NCI-H510A (cell line): ENCODE results near the gene CCDC127.
"Not testable (repeated sequence)": the region's sequence is repeated elsewhere in the genome, so short reads cannot be mapped to it uniquely, and the experiment has no call there.

Experiments
- DNase-seq: peaks from one replicate; lab custom pipeline; 2025; lab: John Stamatoyannopoulos, UW

CCDC127 gene

GRCh38 chr5:217494-218456, at the start of gene CCDC127, which contains the start of gene SDHA:
Gene CCDC127, minus strand, starts transcription at chr5:218153. Its CDS starts 1,304 bp downstream, at chr5:216849.
Gene SDHA, plus strand, starts transcription at chr5:218320. Its CDS starts 36 bp downstream, at chr5:218356.
- DNase-seq, result peak; percentile 97

- DNase-seq, result no peak
These were observed 49.8 kb upstream of the CCDC127 start for GRCh38 chr5:267716-268115.

DNA sequence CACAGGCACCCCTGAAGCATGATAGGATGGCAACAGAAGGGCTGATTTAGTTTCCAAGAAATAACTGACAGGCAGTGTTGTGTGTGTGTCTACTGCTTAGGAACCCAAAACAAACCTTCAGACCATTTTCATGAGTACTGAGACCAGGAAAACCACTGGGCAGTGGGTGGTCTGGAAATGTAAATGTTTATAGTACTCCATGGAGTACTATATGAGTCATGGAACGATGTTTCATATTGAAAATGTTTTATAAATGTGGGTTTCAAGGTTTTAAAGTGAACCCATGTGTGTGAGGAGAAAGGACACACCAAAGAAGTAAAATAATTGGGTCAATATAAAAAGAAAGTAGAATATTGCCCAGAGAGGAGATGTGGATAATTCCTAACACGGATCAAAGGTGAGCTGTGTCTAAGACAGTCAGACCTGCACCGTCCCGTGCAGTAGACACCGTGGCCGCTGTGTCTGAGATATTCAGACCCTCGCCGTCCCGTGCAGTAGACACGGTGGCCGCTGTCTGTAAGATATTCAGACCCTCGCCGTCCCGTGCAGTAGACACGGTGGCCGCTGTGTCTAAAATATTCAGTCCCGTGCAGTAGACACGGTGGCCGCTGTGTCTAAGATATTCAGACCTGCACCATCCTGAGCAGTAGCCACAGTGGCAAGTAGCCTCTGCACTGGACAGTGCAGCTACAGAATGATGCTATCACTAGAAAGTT, 48.5 kb upstream of the CCDC127 start:
- not testable (repeated sequence) for DNase-seq

DNA sequence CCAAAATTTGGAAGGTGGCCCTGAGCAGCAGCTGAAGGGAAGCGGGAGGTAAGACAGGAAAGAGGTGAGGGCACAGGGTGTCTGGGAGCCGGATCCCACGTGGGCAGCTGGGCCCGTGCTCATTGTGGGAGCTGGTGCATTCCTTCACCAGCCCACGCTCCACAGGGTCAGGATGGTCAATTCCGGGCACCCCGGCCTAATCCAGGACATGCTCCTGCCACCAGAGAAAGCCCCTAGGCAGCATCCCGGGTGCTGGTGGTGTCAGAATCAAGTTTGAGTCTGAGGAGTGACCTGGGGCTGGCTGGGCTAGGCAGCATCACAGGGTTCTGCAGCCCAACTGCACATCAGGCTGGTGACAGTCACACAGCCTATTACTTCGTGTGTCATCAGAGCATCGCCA, 46.4 kb upstream of the CCDC127 start:
- no peak for DNase-seq

DNA sequence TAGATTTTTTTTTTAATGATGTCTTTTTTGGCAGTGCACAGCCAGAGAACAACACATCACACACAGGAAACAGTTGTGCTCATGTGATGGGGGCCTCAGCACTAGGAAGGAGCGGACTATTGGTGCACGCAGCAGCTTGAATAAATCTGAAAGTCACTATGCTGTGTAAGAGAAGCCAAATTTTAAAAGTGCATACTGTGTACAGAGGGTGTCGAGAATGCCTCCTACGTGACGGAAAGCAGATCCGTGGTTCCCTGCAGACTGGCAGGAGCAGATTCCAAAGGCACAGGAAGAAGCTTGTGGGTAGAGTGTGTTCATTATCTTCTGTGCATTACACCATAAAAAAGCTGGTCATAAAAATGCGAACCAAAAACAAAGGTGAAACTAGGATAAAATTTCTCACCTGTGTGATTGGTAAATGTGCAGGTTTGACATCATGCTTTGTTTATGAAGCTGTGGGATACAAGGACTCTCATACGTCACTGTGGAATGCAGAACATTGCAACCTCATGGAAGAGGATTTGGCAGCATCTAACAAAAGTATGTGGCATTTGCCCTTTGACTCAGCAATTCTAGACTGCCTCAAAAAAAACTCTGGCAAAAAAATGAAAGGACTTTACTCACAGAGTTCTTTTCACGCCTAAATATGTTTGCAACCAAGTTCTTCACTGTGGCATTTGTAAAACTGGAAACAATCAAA, 45.5 kb upstream of the CCDC127 start:
- not testable (repeated sequence) for DNase-seq

DNA sequence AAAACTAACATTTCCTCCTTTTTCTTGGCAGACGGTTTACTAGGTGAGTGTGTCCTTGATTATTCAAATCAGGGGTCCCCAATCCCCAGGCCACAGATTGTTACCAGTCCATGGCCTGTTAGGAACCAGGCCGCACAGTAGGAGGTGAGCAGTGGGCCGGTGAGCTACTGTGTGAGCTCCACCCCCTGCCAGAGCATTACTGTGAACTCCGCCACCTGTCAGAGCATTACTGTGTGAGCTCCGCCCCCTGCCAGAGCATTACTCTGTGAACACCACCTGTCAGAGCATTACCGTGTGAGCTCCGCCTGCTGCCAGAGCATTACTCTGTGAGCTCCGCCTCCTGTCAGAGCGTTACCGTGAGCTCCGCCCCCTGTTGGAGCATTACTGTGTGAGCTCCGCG, 39.2 kb upstream of the CCDC127 start:
- no peak for DNase-seq

DNA sequence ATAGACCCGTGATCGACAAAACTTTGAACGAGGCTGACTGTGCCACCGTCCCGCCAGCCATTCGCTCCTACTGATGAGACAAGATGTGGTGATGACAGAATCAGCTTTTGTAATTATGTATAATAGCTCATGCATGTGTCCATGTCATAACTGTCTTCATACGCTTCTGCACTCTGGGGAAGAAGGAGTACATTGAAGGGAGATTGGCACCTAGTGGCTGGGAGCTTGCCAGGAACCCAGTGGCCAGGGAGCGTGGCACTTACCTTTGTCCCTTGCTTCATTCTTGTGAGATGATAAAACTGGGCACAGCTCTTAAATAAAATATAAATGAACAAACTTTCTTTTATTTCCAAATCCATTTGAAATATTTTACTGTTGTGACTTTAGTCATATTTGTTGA, 38.4 kb upstream of the CCDC127 start:
- DNase-seq, result not testable (repeated sequence)

- not testable (repeated sequence) for DNase-seq
These were observed 37.2 kb upstream of the CCDC127 start for GRCh38 chr5:255116-255515.

DNA sequence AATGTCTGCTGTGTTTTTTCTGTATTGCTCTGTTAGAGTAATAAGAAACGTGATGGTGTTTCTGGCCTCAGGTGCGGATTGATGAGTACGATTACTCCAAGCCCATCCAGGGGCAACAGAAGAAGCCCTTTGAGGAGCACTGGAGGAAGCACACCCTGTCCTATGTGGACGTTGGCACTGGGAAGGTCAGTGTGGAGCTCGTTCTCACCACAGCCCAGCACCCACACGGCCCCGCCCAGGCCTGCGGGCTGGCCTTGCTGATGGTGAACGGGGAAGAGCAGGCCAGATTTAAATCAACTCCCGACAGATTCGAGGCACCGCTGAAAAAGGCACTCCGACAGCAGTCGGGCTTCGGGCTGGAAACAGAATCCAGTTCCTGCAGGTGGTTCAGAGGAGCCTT, 36.4 kb upstream of the CCDC127 start:
- DNase-seq, result not testable (repeated sequence)

DNA sequence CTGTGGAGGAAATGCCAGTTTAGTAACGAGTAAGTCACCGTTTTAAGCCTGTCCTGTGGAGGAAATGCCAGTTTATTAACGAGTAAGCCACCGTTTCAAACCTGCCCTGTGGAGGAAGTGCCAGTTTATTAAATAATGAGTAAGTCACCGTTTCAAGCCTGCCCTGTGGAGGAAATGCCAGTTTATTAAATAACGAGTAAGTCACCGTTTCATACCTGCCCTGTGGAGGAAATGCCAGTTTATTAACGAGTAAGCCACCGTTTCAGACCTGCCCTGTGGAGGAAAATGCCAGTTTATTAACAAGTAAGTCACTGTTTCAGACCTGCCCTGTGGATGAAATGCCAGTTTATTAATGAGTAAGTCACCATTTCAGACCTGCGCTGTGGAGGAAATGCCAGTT, 34.6 kb upstream of the CCDC127 start:
- no peak for DNase-seq

DNA sequence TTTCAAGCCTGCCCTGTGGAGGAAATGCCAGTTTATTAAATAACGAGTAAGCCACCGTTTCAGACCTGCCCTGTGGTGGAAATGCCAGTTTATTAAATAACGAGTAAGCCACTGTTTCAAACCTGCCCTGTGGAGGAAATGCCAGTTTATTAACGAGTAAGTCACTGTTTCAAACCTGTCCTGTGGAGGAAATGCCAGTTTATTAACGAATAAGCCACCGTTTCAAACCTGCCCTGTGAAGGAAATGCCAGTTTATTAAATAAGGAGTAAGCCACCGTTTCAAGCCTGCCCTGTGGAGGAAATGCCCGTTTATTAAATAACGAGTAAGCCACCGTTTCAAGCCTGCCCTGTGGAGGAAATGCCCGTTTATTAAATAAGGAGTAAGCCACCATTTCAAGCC, 34.0 kb upstream of the CCDC127 start:
- DNase-seq, result not testable (repeated sequence)

DNA sequence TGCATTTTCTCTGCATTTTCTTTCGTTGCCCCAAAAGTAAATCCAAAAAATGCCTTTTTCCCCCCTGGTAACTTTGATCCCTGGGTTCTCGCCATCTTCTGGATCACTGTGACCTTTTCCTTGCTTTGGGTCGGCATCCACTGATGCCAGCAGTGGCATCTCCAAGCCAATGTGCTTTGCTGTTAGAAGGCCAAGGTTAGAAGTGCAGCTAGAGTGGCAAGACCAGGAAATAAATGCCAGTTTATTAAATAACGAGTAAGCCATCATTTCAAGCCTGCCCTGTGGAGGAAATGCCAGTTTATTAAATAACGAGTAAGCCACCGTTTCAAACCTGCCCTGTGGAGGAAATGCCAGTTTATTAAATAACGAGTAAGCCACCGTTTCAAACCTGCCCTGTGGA, 33.6 kb upstream of the CCDC127 start:
- not testable (repeated sequence) for DNase-seq

DNA sequence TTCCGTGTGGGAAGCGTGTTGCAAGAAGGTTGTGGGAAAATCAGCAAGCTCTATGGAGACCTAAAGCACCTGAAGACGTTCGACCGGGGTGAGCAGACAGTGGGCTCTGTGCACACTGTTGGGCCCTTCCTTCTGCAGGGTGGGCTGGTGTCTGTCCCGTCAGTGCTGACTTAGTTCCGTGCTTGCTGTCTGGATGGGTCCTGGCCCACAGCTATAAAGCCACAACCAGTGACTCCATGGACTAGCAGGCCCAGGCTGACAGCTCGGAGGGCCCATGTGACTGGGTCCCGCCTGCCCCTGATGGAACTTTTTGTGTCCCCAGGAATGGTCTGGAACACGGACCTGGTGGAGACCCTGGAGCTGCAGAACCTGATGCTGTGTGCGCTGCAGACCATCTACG, 33.1 kb upstream of the CCDC127 start:
- not testable (repeated sequence) for DNase-seq

DNA sequence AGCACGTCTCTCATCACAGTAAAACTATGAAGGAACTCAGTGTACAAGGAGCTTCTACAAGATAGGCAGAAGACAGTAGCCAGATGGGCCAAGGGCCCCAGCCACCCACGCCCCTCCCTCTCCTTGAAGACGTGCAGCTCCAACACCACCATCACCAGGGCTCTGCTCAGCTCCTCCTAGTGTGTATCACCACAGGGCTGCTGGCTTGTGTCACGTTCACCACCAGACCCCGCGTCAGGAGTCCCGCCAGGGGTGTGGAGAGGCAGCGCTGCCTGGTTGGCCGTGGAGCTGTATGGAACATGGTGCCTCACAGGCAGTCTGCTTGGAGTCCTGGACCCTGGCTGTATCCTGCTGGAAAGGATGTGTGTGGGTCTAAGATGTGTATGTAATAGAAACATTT, 32.4 kb upstream of the CCDC127 start:
- DNase-seq, result not testable (repeated sequence)

DNA sequence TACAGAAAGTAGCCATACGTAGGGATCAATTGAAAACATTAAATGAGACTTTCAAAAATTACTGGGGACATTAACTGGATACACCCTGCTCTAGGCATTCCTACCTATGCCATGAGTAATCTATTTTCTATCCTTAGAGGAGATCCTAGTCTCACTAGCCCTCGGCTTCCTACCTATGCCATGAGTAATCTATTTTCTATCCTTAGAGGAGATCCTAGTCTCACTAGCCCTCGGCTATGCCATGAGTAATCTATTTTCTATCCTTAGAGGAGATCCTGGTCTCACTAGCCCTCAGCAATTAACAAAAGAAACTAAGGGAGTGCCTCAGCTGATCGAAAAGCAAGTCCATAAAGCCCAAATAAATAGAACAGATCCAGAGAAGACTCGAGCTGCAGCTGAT, 27.8 kb upstream of the CCDC127 start:
- DNase-seq, result not testable (repeated sequence)

GRCh38 chr5:243683-244367, 25.9 kb upstream of the CCDC127 start:
- DNase-seq, result not testable (repeated sequence)

GRCh38 chr5:241045-241669, 23.2 kb upstream of the CCDC127 start:
- not testable (repeated sequence) for DNase-seq

DNA sequence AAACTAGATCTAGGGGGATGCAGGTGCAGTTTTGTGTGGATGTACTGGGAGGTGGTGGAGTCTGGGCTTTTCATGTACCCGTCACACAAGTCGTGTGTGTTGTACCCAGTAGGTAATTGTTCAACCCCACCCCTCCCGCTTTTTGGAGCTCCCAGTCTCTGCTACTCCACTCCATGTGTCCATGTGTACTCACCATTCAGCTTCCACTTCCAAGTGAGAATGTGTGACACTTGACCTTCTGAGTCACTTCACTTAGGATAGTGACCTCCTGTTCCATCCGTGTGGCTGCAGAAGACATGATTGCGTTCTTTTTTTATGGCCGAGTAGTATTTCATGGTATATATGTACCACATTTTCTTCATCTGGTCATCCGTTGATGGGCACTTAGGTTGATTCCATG, 22.6 kb upstream of the CCDC127 start:
- not testable (repeated sequence) for DNase-seq

DNA sequence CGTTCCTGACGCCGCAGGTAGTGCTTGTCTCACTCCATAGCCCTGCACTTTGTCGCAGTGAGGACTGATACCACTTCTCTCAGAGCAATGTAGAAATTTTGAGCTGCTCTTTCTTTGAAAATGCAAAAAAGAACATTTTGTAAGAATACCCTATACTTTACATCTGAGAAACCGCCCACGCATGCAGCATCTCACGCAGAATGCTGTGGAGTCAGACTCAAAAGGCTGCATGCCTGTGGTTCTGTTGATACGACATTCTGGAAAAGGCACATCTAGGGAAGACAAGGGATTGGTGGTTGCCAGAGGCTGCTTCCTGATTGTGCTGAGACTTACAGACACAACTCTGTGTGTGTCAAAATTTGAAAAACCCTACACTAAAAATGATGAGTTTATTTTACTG, 20.0 kb upstream of the CCDC127 start:
- not testable (repeated sequence) for DNase-seq

GRCh38 chr5:235527-235926, 17.6 kb upstream of the CCDC127 start:
- DNase-seq, result not testable (repeated sequence)

- DNase-seq, result no peak
These were observed 16.5 kb upstream of the CCDC127 start for GRCh38 chr5:234450-234849.
